DND-41 (cell line): ENCODE measurements around the gene CCDC154.

Source experiments
- ATAC-seq: fragments of 200-7000 bp; cut with Tn5 transposase; 3 replicates; pipeline ENCODE4 v1.9.1; 2021; ENCODE audit warnings: low read depth; ENCODE audit not compliant: insufficient read depth
- DNase-seq: peaks from one replicate; pipeline ENCODE4 v3.0.0-alpha.2; 2020
- H2AFZ ChIP-seq: 2 replicates; pipeline ENCODE4 v1.6.0; 2012; ENCODE audit warnings: low read depth, low read length
- H3K27ac ChIP-seq: 2 replicates; pipeline ENCODE4 v1.5.1; 2012; ENCODE audit warnings: low read length, inconsistent platforms
- H3K27me3 ChIP-seq: fragments of 200-600 bp; sonication (generic); 2 replicates; pipeline ENCODE4 v1.6.0; 2012; ENCODE audit warnings: low read length, mild to moderate bottlenecking, inconsistent platforms; ENCODE audit not compliant: insufficient read depth, poor library complexity
- H3K36me3 ChIP-seq: 2 replicates; pipeline ENCODE4 v1.5.1; 2012; ENCODE audit warnings: low read length, inconsistent platforms; ENCODE audit not compliant: insufficient read depth
- H3K4me1 ChIP-seq: 2 replicates; pipeline ENCODE4 v1.5.1; 2012; ENCODE audit warnings: mild to moderate bottlenecking, low read length; ENCODE audit not compliant: insufficient read depth
- H3K4me2 ChIP-seq: 2 replicates; pipeline ENCODE4 v1.6.0; 2012; ENCODE audit warnings: mild to moderate bottlenecking, moderate library complexity, low read length, inconsistent platforms; ENCODE audit not compliant: insufficient read depth
- H3K4me3 ChIP-seq, 2 experiments: fragments of 200-600 bp in 1 of 2; shearing (Covaris generic) in 1 of 2; 2 replicates each; pipeline ENCODE4 v1.5.1; 2012 to 2016; ENCODE audit warnings: inconsistent platforms in 2 of 2, low read length in 2 of 2, mild to moderate bottlenecking in 2 of 2, low read depth in 1 of 2, moderate library complexity in 1 of 2
- H3K79me2 ChIP-seq: 2 replicates; pipeline ENCODE4 v1.6.0; 2012; ENCODE audit warnings: low read length, inconsistent platforms; ENCODE audit not compliant: insufficient read depth
- H3K9ac ChIP-seq: 2 replicates; pipeline ENCODE4 v1.6.0; 2012; ENCODE audit warnings: low read depth, mild to moderate bottlenecking, inconsistent platforms, low read length, moderate library complexity
- H3K9me3 ChIP-seq: 2 replicates; pipeline ENCODE4 v1.5.1; 2012; ENCODE audit warnings: low read length, moderate library complexity, mild to moderate bottlenecking, inconsistent platforms; ENCODE audit not compliant: insufficient read depth, severe bottlenecking
- H4K20me1 ChIP-seq: 2 replicates; pipeline ENCODE4 v1.6.0; 2012; ENCODE audit warnings: low read length; ENCODE audit not compliant: insufficient read depth
- CTCF ChIP-seq: IDR thresholded peaks from 2 replicates; pipeline ENCODE4 v1.5.1; 2012; ENCODE audit warnings: borderline replicate concordance, low read length, moderate library complexity, mild to moderate bottlenecking; ENCODE audit not compliant: poor library complexity, severe bottlenecking; ENCODE audit errors: extremely low read depth
- EZH2 ChIP-seq: IDR thresholded peaks from 3 replicates; pipeline ENCODE4 v1.6.1; 2012; ENCODE audit warnings: borderline replicate concordance, low read depth, mild to moderate bottlenecking, moderate library complexity, low read length, inconsistent platforms; ENCODE audit not compliant: severe bottlenecking

CCDC154 gene

GRCh38 chr16:1398826-1399581 is 45.4 kb downstream of the CCDC154 start:
- no peak overlapping the region for H3K4me2 ChIP-seq
- no peak overlapping the region for H3K4me3 ChIP-seq
- peaks cover 15% of the 10 kb centered on the region for H4K20me1 ChIP-seq
- DNase-seq (no peak), ATAC-seq (no peak)
- no peak overlapping the region for H3K9ac ChIP-seq
- H2AFZ ChIP-seq = no peak overlapping the region
- H3K4me1 ChIP-seq = no peaks in the 10 kb centered on the region
- H3K79me2 ChIP-seq = peaks cover 10% of the 10 kb centered on the region; the same call in 1 of the 2 replicates
- no peak overlapping the region for H3K27ac ChIP-seq
- TF ChIP-seq EZH2 (no peak), CTCF (no peak)
- H3K36me3 ChIP-seq = peaks cover 53% of the 10 kb centered on the region
- H3K27me3 ChIP-seq = no peaks in the 10 kb centered on the region
- H3K9me3 ChIP-seq = no peaks in the 10 kb centered on the region

- no peak for TF ChIP-seq CTCF
- TF ChIP-seq EZH2 = no peak
These were observed 46.0 kb downstream of the CCDC154 start for GRCh38 chr16:1398351-1398750.

DNA sequence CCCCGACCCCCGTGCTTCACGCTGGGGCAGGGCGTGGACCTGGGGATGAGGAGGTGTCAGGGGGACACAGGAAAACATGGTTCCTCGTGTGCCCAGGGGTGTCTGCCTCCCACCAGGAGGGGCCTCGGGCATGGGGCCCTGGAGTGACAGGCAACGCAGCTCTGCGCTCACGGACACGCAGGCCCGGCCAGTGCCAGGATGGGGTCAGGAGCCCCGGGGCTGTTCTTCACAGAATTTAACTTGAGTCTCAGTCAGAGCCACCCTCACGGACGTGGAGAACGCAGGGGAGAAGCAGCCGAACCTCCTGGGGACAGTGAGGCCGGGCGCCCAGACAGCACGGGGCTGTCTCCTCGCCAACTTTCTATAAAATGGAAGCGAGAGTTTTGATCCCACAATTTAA is 46.6 kb downstream of the CCDC154 start:
- Histone ChIP-seq H2AFZ (no peak overlapping the region), H3K4me1 (no peaks in the 10 kb centered on the region), H3K9me3 (no peaks in the 10 kb centered on the region), H3K9ac (no peak overlapping the region), H3K4me3 (no peak overlapping the region), H3K27ac (no peak overlapping the region), H3K36me3 (peaks cover 52% of the 10 kb centered on the region), H3K4me2 (no peak overlapping the region), H3K27me3 (no peaks in the 10 kb centered on the region), H3K79me2 (no peaks in the 10 kb centered on the region), H4K20me1 (peaks cover 3% of the 10 kb centered on the region; the same call in 1 of the 2 replicates)
- TF ChIP-seq CTCF = no peak
- TF ChIP-seq EZH2 = no peak
- DNase-seq (no peak), ATAC-seq (no peak)

More at GRCh38 chr16:1398351-1398750, 46.0 kb downstream of the CCDC154 start:
- DNase-seq = no peak
- Histone ChIP-seq H4K20me1 (peaks cover 8% of the 10 kb centered on the region), H3K4me1 (no peaks in the 10 kb centered on the region), H3K4me2 (no peak overlapping the region), H3K27me3 (no peaks in the 10 kb centered on the region), H3K9ac (no peak overlapping the region), H3K27ac (no peak overlapping the region), H3K79me2 (peaks cover 4% of the 10 kb centered on the region; the same call in 1 of the 2 replicates), H3K9me3 (no peaks in the 10 kb centered on the region), H3K4me3 (no peak overlapping the region), H2AFZ (no peak overlapping the region), H3K36me3 (peaks cover 53% of the 10 kb centered on the region)
- no peak for ATAC-seq
